GM19395 (cell line): ENCODE data around the gene UBE2J2.

Experiments used
- ATAC-seq: cut with Tn5 transposase; IDR thresholded peaks from one replicate; pipeline ENCODE4 v1.9.1; 2021; ENCODE audit warnings: mild to moderate bottlenecking, moderate library complexity; ENCODE audit not compliant: unreplicated experiment

Gene UBE2J2

GRCh38 chr1:1296070-1297061 lies 22.7 kb upstream of the UBE2J2 start:
- ATAC-seq, result no peak

DNA sequence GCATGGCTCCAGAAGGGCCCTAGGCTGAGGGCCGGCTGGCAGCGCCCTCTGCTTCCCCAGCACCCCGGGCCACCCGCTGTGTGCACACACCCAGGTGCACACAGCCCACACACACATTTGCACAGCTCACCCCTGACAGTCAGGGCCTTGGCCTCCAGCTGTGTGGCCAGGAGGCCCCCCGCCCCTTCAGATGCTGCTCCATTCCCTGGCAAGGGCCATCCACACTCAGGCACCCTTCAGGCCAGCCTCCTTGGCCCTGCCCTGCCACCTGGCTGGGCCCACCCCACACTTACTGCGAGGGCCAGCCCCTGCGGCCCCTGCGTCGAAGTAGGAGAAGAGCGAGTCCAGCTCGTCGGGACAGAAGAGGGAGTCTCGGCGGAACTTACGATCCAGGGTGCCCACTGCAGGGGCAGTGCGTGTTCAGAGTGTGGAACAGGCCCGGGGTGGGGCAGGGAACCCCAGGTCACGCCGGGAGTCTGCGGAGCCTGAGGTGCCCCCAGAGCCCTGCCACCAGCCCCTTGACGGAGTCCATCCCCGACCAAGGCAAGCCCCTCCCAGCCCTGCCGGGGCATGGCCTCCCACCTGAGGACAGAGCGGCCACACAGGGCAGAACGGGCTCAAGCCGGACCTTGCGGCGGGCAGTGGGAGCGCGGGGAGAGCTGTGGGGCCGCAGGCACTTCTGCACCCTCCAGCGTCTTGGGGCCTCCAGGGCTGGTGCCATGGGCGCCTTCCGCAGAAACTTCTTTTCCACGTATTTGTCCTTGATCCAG lies 21.7 kb upstream of the UBE2J2 start:
- ATAC-seq, result no peak

- no peak for ATAC-seq
These were observed 20.7 kb upstream of the UBE2J2 start for GRCh38 chr1:1294250-1294890.

DNA sequence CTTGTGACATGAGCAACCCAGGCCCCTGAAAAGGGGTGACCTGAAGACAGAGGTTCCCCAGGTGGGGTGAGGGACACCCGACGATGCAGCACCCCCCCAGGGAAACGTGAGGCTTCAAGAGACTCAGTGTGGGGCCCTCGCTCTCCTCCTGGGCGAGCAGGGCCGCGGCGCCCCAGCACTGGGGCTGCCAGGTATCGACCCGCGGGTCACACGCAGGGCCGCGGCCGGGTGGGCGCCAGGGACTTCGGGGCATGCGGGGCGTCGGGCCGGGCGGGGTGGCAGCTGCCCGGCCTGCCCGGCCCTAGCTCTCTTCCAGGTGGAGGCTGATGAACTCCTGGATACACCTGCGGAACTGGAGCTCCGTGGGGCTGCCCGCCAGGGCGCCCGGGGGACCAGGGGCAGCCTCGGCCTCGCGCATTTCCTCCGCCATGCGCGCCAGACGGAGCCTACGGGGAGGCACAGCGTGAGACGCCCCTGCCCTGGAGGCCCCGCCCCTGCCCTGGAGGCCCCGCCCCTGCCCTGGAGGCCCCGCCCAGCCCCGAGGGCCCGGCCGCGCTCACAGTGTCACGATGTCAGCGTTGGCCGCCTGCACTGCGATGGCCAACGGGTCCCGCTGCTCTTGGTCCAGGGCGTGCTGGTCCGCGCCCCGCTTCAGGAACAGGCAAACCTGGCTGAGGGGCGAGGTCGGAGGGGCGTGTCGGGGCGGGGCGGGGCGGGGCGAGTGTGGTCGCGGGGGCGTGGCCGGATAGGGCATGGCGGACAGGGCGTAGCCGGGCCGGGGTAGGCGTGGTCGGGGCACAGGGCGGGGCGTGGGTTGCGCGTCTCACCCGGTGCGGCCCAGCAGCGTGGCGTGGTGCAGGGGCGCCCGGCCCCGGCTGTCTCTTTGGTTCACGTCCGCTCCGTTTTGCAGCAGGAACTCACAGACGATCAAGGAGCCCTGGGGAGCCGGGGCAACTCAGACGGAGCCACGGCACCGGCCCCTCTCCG lies 19.9 kb upstream of the UBE2J2 start:
- no peak for ATAC-seq

DNA sequence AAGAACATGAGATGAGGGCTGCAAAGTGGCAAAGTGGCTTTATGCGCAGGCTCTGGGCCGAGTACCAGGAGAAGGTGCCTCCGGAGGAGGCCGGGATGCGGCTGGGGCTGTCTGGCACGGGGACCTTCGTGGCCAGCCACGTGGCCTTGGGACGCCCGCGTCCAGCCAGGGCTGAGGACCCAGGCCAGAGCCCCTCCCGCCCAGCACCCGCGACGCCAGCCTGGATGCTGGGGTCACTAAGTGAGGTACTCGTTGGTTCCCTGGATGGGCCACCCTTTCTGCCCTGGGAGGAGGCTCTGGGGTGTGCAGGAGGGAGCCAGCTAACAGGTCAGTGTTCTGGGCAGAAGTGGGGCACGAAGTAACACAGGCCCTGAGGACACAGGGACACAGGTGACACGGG lies 19.2 kb upstream of the UBE2J2 start:
- ATAC-seq, result no peak

GRCh38 chr1:1292442-1292779 lies 18.8 kb upstream of the UBE2J2 start:
- ATAC-seq, result no peak

GRCh38 chr1:1291548-1292441 lies 18.1 kb upstream of the UBE2J2 start:
- no peak for ATAC-seq

DNA sequence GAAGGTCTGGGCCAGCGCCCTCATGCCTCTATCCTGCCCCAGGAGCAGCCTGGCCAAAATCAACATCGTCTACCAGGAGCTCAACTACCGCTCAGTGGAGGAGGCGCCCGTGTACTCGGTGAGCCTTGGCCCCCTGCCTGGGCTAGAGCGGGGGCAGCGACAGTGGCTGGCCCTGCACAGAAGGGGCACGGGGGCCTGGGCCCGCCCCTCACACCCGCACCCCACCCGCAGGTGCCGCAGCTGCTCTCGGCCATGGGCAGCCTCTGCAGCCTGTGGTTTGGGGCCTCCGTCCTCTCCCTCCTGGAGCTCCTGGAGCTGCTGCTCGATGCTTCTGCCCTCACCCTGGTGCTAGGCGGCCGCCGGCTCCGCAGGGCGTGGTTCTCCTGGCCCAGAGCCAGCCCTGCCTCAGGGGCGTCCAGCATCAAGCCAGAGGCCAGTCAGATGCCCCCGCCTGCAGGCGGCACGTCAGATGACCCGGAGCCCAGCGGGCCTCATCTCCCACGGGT lies 17.4 kb upstream of the UBE2J2 start:
- ATAC-seq, result no peak

GRCh38 chr1:1290238-1290731 lies 16.6 kb upstream of the UBE2J2 start:
- ATAC-seq, result no peak

DNA sequence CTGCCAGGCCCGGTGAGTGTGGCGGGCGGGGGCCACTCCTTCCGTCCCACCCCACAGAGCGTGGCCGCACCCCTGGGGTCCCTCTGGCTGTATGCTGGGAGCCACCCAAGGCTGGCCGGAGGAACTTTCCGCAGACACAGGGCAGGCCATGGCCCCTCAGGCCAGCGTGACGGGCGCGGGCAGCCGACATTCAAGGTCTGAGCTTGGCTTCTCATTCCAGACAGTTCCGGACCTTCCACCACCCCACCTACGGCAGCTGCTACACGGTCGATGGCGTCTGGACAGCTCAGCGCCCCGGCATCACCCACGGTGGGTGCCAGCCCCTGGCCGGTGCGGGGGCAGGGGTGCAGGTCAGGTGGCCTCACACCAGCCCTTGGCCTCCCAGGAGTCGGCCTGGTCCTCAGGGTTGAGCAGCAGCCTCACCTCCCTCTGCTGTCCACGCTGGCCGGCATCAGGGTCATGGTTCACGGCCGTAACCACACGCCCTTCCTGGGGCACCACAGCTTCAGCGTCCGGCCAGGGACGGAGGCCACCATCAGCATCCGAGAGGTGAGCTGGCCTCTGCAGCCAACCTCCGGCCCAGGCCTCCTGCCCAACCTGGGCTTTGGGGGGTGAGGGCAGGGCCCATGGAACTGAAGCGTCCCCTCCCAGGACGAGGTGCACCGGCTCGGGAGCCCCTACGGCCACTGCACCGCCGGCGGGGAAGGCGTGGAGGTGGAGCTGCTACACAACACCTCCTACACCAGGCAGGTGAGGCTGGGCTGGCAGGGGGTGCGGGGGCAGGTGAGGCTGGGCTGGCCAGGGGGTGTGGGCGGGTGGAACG lies 13.8 kb upstream of the UBE2J2 start:
- no peak for ATAC-seq

GRCh38 chr1:1286313-1287261 lies 12.9 kb upstream of the UBE2J2 start:
- ATAC-seq, result no peak

DNA sequence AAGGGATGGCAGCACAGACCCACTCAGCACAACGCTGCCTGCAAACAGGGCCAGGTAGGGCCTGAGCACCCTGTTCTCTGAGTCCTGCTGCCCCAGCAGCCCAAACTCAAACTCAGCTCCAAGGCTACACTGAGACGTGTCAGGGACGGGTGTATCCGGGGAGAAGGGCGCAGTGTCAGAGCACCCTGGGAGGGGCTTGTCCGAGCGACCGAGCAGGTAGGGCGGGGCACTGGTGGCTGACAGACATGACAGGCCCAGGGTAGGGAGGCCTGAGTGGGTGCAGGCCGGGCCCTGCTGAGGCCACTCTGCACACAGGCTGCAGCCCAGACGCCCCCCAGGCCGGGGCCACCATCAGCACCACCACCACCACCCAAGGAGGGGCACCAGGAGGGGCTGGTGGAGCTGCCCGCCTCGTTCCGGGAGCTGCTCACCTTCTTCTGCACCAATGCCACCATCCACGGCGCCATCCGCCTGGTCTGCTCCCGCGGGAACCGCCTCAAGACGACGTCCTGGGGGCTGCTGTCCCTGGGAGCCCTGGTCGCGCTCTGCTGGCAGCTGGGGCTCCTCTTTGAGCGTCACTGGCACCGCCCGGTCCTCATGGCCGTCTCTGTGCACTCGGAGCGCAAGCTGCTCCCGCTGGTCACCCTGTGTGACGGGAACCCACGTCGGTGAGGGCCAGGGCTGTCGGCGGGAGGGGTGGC lies 12.1 kb upstream of the UBE2J2 start:
- no peak for ATAC-seq

GRCh38 chr1:1285102-1285571 lies 11.5 kb upstream of the UBE2J2 start:
- no peak for ATAC-seq

DNA sequence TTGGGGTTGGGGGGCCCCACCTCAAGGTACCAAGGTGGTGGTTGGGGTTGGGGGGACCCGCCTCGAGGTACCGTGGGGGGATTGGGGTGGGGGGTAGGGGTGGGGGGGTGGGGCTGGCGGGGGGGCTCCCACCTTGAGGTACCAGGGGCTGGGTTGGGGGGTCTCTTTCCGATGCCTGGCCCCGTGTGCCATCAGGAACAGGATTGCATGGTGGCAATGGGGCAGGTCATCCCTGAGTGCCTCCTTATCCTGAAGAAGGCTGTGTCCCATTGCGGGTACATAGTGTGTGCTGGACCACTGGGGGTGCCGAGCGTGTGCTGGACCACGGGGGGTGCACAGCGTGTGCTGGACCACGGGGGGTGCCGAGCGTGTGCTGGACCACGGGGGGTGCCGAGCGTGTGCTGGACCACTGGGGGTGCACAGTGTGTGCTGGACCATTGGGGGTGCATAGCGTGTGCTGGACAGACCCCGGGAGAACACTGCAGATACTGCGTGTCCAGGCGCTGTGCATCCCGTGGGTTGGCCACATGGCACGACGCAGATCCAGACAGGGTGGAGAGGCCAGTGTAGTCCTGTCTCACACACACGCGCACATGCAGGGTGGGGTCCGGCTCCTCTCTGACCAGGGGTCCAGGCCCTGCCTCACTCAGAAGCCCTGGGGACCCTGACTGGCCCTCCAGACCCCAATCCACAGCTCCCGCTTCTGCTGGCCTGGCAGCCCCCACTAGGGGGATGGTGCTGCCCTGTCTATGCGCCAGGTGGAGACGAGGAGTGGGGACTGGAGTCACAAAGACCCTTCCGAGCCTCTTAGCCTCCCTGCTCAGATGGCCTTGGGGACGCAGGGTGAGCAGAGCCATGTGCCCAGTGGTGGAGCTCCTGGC lies 10.8 kb upstream of the UBE2J2 start:
- ATAC-seq, result no peak

GRCh38 chr1:1283821-1284220 lies 10.2 kb upstream of the UBE2J2 start:
- ATAC-seq, result no peak
